ENCODE results near the gene RBMXL3. TPM values are rescaled to one million over a fixed set of nuclear protein-coding genes. Genes with fewer than 3 reads are reported as not detected.

RBMXL3 gene
- total and polyA plus RNA-seq, 10 of the 15 experiments (the other 5 are each of a cell fraction or from before 2014, with no cell fraction given) = not detected

- no peak for TF ChIP-seq IRF5 (IDR thresholded peaks at IDR 0.05; ENCODE audit: borderline replicate concordance)
- no peak for TF ChIP-seq PKNOX1 (IDR thresholded peaks at IDR 0.05)
These were observed 731 bp downstream of the RBMXL3 start (continued) for GRCh38 chrX:115189646-115190635.

- H3K27me3 ChIP-seq (replicated peaks in 1 of 2; ENCODE audit: control insufficient read depth in 2 of 2, insufficient read depth in 2 of 2, low read length in 1 of 2) = no peaks in the 10 kb centered on the region
- no TSS peak for BruUV-seq (replicated peaks)
- FAIRE-seq (no peak), DNase-seq (ENCODE audit: low read depth, low spot score) (no peak), ATAC-seq (no peak)
- no peaks in the 10 kb centered on the region; the same call in 2 of the 3 replicates for H3K9me3 ChIP-seq (replicated peaks; ENCODE audit: control insufficient read depth, insufficient read depth, low read length)
- H4K20me1 ChIP-seq (ENCODE audit: control insufficient read depth, insufficient read depth) = no peaks in the 10 kb centered on the region
- no peak overlapping the region for H3K27ac ChIP-seq (ENCODE audit: control insufficient read depth, insufficient read depth)
- no peaks in the 10 kb centered on the region for H3K36me3 ChIP-seq (ENCODE audit: control insufficient read depth in 2 of 2, insufficient read depth in 2 of 2, low read length in 1 of 2)
- no peak overlapping the region for H2AFZ ChIP-seq (ENCODE audit: control insufficient read depth, low read depth, low read length)
- ChIA-PET CTCF (no interaction called here), SMC1A (ENCODE audit: uncharacterized antibody, unreplicated experiment) (no interaction called here), POLR2A (no interaction called here), RAD21 (ENCODE audit: unreplicated experiment) (no interaction called here)
- WGBS (ENCODE audit: insufficient coverage, insufficient replicate concordance, low lambda C conversion rate, missing lambda C conversion rate) = 87% methylated on average over 64 of the region's 64 CpGs
- H3K4me2 ChIP-seq (ENCODE audit: control insufficient read depth, insufficient read depth) = no peak overlapping the region
- no peak overlapping the region for H3K9ac ChIP-seq (ENCODE audit: control insufficient read depth, insufficient read depth, low read length)
- intact Hi-C loops (cut with micrococcal nuclease; ENCODE audit: unreplicated experiment) = no loop called here
- no peak overlapping the region for H3K4me3 ChIP-seq
- in situ Hi-C loops (cut with MboI) = no loop called here
- H3K79me2 ChIP-seq (ENCODE audit: control insufficient read depth, insufficient read depth, low read length) = no peaks in the 10 kb centered on the region
- no peaks in the 10 kb centered on the region for H3K4me1 ChIP-seq (ENCODE audit: control insufficient read depth, insufficient read depth, low read length)
- TF ChIP-seq ZBTB11 (CRISPR knock-in tag; IDR thresholded peaks at IDR 0.05) = no peak
- no peak for TF ChIP-seq CHD4 (IDR thresholded peaks at IDR 0.05)
- TF ChIP-seq RCOR1 (conservative IDR thresholded peaks at IDR 0.05; ENCODE audit: low read depth, low read length) = no peak
- TF ChIP-seq CHD2 (IDR thresholded peaks at IDR 0.05; ENCODE audit: borderline replicate concordance, low read depth, low read length) = no peak
- no peak for TF ChIP-seq MTA3 (IDR thresholded peaks at IDR 0.05; ENCODE audit: borderline replicate concordance, low read length)
- no peak for TF ChIP-seq USF1 (IDR thresholded peaks at IDR 0.05; ENCODE audit: borderline replicate concordance, extremely low read length, insufficient read depth, low read depth, low read length)
- TF ChIP-seq STAT3 (IDR thresholded peaks at IDR 0.05; ENCODE audit: low read depth, low read length) = no peak
- TF ChIP-seq IRF4 (IDR thresholded peaks at IDR 0.05; ENCODE audit: low read depth, low read length) = no peak
- TF ChIP-seq NFXL1 (IDR thresholded peaks at IDR 0.05; ENCODE audit: borderline replicate concordance) = no peak
- TF ChIP-seq ZZZ3 (IDR thresholded peaks at IDR 0.05; ENCODE audit: control insufficient read depth, insufficient read length, low read depth) = no peak
- TF ChIP-seq GATAD2B (conservative IDR thresholded peaks at IDR 0.05; ENCODE audit: low read depth) = no peak
These were observed 1.7 kb downstream of the RBMXL3 start for GRCh38 chrX:115190636-115191489.

All from GM12878 (cell line).